Fibroblast of mammary gland (primary cell): ENCODE results near the gene TIGAR.

Source experiments
- DNase-seq: peaks from one replicate; pipeline ENCODE4 v3.0.0-alpha.2; 2010; ENCODE audit warnings: low read depth
- H3K4me3 ChIP-seq: 2 replicates; pipeline ENCODE4 v1.5.1; 2011; ENCODE audit warnings: low read depth, mild to moderate bottlenecking, low read length, moderate library complexity; ENCODE audit not compliant: control insufficient read depth
- CTCF ChIP-seq: conservative IDR thresholded peaks from 2 replicates; pipeline ENCODE4 v1.5.1; 2011; ENCODE audit warnings: low read depth, low read length, inconsistent platforms; ENCODE audit not compliant: control insufficient read depth, insufficient read depth

TIGAR gene

DNA sequence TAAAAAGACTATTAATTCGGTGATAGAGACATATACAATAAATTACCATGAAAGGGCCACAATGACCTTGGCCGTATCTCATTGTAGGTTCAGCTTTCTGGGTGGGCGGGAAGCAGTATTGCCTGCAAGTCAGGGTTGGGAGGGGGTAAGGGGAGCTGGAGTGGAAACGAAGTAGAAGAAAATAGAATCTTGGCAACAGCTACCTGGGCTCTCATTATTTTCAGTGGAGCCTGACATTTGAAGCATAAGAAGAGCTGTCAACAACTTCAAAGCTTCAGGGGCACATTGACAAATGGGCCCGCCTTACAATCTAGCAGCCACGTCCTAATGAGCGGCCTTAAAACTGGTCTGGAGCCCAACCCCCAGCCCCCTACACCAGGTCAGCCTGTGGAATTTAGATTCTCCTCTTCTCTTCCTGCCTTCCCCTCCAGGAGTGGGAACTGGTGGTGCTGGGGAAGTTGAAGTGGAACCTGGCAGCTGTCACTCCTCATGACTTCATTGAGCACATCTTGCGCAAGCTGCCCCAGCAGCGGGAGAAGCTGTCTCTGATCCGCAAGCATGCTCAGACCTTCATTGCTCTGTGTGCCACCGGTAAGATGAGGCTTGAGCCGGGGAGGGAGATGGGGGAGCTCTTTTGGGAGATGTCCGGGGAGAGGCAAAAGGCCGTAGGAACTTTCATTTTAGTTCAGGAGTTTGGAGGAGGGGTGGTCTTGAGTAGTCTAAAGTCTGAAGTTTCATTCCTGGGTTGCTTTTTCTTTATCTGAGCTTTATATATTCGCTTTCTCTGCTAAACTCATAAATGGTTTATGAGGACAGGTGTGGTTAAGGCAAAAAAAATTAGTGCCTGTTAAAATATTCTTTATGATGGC, 42.5 kb upstream of the TIGAR start:
- no peak for TF ChIP-seq CTCF
- no peak overlapping the region for H3K4me3 ChIP-seq
- peak; percentile 49 for DNase-seq

DNA sequence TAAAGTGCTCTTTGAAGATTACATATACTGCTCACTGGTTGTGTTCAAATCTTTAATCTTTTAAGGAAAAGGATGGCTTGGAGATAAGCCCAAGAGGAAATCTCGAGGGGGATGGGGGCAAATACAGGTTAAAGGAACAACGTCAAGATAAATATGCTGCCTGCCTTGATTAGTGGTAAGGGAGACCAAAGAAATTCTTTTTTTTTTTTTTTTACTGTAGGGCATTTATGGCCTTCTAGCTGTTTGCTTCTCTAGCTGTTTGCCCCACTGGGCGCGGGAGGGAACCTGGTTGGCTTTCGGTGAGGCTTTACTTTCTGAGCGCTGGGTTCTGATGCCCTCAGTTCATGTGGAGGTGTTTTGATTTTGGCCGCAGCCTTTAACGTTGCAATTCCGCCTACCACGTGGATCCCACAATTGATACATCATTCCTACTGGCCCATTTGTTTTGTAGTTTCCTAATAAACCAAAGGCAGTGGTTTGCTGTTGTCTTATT, 41.8 kb upstream of the TIGAR start:
- DNase-seq, result no peak
- TF ChIP-seq CTCF, result no peak
- no peak overlapping the region for H3K4me3 ChIP-seq

DNA sequence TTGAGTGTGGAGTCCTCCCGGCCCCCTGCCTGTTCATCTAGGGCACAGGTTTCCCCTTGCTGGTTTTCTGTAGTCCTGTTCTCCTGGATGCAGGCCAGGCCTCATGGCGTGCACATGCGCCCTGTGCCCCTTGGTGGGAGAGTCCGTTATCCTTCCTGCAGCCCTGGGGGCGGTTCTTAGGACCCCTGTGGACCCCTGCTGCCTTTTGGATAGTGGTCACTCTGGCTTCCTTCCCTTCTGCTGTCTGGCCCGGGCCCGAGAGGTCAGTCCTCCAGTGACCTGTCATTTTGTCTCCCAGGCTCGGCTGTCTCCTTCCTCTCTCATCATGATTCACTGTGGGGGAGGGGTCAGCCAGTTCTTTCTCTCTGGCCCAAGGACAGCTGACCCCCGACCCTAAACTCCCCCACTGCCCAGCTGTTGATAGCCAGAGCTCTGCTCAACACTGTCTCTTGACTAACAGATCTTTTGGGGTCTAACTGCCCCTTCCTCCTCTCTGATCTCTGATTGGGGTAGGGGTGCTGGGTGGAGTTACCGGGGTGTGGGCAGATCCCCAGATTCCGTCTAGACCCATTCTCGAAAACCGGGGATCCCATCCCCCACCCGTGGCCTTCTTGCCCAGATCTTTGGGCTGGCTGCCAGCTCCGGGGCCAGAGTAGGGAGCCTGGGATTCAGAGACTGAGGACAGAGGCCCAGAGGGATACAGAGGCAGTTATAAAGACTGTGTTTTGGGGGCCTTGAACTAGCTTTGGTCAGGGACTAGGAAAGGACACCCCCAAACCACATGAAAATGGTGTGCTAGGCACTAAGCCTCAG, 40.5 kb upstream of the TIGAR start:
- no peak for TF ChIP-seq CTCF
- DNase-seq, result peak; percentile 43
- no peak overlapping the region for H3K4me3 ChIP-seq

DNA sequence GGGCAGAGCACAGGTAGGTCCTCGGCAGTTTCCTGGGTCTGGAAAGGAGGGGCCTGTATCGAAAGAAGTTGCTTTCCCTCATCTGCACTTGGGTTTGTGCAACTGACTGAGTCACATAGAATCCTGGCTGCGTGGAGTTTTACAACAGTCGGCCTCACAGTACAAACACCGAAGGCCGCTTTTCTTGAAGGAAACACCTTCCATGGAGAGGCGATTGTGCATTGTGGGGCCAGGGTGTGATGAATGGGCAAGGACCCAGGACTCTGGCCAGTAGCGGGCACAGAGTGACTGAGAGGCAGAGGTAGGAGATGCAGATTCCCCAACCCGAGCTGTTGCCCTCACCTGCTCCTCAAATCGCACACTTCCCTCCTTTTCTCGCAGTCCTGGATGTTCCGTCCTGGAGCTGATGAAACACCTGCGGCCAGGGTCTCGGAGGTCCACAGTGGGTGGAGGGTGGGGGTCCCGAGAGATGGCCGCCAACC, 39.8 kb upstream of the TIGAR start:
- peak; percentile 77 for DNase-seq
- no peak for TF ChIP-seq CTCF

GRCh38 chr12:4282103-4282891, 38.7 kb upstream of the TIGAR start:
- no peak overlapping the region for H3K4me3 ChIP-seq
- TF ChIP-seq CTCF, result no peak

More for the DNA sequence above, 39.8 kb upstream of the TIGAR start:
- no peak overlapping the region for H3K4me3 ChIP-seq

DNA sequence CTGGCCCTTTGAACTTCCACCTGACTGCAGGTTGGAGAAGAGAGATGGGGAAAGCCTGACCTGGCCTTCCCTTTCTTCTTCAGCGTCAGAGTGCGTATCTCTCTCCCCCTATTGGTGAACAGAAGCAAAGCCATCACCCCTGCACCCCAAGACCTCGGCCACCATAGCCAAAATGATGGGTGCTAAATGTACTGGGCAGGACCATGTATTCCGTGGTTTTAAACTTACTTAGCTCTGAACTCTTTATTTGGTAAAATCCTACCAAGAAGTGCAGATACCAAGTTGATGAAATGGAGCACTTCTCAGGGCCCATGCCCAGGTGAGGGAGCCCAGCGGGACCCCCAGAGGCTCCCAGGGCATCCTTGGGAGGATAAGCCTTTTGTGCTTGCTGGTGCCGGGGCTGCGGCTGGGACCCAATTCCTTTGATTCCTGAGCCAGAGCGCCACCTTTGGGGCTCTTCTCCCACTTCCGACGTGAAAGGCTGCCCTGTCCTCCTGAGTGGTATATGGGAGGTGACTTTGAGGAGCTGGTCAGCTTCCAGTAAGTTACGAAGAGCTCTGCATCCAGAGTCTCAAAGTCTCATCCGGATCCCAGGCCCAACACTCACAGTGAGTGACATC, 38.0 kb upstream of the TIGAR start:
- no peak overlapping the region for H3K4me3 ChIP-seq
- DNase-seq, result no peak
- TF ChIP-seq CTCF, result no peak

More at GRCh38 chr12:4282103-4282891, 38.7 kb upstream of the TIGAR start:
- no peak for DNase-seq
